ENCODE results near the gene HSPA14. TPM values are rescaled to one million over a fixed set of nuclear protein-coding genes. Genes with fewer than 3 reads are reported as not detected.

Gene HSPA14
- total RNA-seq, 1 donor from 2014 or later: 9.9 TPM

DNA sequence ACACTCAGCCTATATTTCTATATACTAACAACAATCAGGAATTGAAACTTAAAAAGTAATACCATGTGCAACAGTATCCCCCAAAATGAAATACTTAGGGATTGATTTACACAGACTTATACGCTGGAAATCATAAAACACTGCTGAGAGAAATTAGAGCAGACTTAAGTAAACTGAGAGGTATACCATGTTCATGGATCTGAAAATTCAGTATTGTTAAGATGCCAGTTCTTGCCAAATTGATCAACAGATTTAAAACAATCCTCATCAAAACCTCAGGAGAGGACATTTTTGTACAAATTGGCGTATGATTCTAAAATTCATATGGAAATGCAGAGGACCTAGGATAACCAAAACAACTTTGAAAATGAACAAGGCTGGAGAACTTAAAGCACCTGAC lies 78.5 kb downstream of the HSPA14 start:
- Mint-ChIP-seq H3K36me3 (ENCODE audit: unreplicated experiment) (peaks cover 80% of the 10 kb centered on the region), H3K4me1 (ENCODE audit: unreplicated experiment) (no peaks in the 10 kb centered on the region), H3K27me3 (ENCODE audit: unreplicated experiment) (no peaks in the 10 kb centered on the region), H3K27ac (ENCODE audit: unreplicated experiment) (no peak overlapping the region), H3K9me3 (ENCODE audit: unreplicated experiment) (peaks cover 17% of the 10 kb centered on the region), H3K4me3 (ENCODE audit: unreplicated experiment) (no peak overlapping the region)
- no peak for DNase-seq (ENCODE audit: extremely low spot score, unreplicated experiment)
- TF ChIP-seq, protein P1, sequence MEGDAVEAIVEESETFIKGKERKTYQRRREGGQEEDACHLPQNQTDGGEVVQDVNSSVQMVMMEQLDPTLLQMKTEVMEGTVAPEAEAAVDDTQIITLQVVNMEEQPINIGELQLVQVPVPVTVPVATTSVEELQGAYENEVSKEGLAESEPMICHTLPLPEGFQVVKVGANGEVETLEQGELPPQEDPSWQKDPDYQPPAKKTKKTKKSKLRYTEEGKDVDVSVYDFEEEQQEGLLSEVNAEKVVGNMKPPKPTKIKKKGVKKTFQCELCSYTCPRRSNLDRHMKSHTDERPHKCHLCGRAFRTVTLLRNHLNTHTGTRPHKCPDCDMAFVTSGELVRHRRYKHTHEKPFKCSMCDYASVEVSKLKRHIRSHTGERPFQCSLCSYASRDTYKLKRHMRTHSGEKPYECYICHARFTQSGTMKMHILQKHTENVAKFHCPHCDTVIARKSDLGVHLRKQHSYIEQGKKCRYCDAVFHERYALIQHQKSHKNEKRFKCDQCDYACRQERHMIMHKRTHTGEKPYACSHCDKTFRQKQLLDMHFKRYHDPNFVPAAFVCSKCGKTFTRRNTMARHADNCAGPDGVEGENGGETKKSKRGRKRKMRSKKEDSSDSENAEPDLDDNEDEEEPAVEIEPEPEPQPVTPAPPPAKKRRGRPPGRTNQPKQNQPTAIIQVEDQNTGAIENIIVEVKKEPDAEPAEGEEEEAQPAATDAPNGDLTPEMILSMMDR (IDR thresholded peaks at IDR 0.05): no peak

DNA sequence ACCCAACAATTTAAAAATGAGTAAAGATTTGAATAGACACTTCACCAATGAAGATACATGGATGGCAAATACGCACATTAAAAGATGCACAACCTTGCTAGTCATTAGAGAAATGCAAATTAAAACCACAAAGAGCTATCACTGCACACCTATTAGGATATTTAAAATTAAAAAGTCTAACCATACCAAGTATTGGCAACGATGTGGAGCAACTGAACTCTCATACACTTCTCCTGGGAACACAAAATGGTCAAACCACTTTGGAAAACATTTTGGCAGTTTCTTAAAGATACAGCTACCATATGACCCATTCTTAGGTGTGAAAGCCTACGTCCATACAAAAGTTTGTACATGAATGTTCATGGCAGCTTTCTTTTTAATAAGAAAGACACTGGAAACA lies 79.7 kb downstream of the HSPA14 start:
- TF ChIP-seq, protein P1 (IDR thresholded peaks at IDR 0.05): no peak
- Mint-ChIP-seq H3K36me3 (ENCODE audit: unreplicated experiment) (peaks cover 89% of the 10 kb centered on the region), H3K27ac (ENCODE audit: unreplicated experiment) (no peak overlapping the region), H3K27me3 (ENCODE audit: unreplicated experiment) (no peaks in the 10 kb centered on the region), H3K4me3 (ENCODE audit: unreplicated experiment) (no peak overlapping the region), H3K9me3 (ENCODE audit: unreplicated experiment) (peaks cover 17% of the 10 kb centered on the region), H3K4me1 (ENCODE audit: unreplicated experiment) (no peaks in the 10 kb centered on the region)
- no peak for DNase-seq (ENCODE audit: extremely low spot score, unreplicated experiment)

DNA sequence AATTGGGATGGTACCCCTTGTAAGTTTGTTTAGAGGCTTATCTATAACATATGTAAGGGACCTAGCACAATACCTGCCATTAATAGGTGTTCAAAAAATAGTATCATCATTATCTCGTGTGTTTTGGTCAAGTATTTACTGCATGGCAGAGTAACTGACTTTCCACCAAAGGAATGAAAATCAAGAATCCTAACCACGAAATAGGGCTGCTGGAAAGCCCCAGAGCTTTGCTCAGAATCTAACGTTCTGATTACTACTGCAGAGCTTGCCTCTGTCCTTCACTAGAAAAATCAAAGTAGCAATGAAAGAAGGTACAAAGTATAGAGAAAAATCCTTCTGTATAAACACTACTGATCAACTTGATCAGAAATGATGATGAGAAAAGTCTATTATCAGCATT lies 80.9 kb downstream of the HSPA14 start:
- H3K36me3 Mint-ChIP-seq (ENCODE audit: unreplicated experiment): peaks cover 88% of the 10 kb centered on the region
- no peak overlapping the region for H3K27ac Mint-ChIP-seq (ENCODE audit: unreplicated experiment)
- peaks cover 17% of the 10 kb centered on the region for H3K9me3 Mint-ChIP-seq (ENCODE audit: unreplicated experiment)
- no peaks in the 10 kb centered on the region for H3K27me3 Mint-ChIP-seq (ENCODE audit: unreplicated experiment)
- H3K4me3 Mint-ChIP-seq (ENCODE audit: unreplicated experiment): no peak overlapping the region
- no peak for DNase-seq (ENCODE audit: extremely low spot score, unreplicated experiment)
- TF ChIP-seq, protein P1 (IDR thresholded peaks at IDR 0.05): no peak
- no peaks in the 10 kb centered on the region for H3K4me1 Mint-ChIP-seq (ENCODE audit: unreplicated experiment)

Other genes with a start within 250 kb of the HSPA14 start
- gene FAM107B, start 63.4 kb upstream of the HSPA14 start, total RNA-seq: 40.7 and 47.4 TPM in 2 replicates
- gene CDNF, start 269 bp upstream of the HSPA14 start, total RNA-seq: 1.0 and 2.9 TPM in 2 replicates
- gene MSANTD7, start within 50 bp of the HSPA14 start, total RNA-seq: 13.6 and 13.8 TPM in 2 replicates
- 8.2 and 9.8 TPM in 2 replicates for gene SUV39H2, start 40.6 kb downstream of the HSPA14 start, total RNA-seq
- gene DCLRE1C, start 115.8 kb downstream of the HSPA14 start, total RNA-seq: 9.3 and 9.7 TPM in 2 replicates
- gene MEIG1, start 121.1 kb downstream of the HSPA14 start, total RNA-seq: 1.0 TPM in 1 of 2 replicates, not detected in the other
- 0.59 TPM in 1 of 2 replicates, not detected in the other for gene OLAH, start 205.6 kb downstream of the HSPA14 start, total RNA-seq

Data from osteocyte (in vitro differentiated cells).